ENCODE data around the gene LRRC25. TPM values are rescaled to one million over a fixed set of nuclear protein-coding genes. Genes with fewer than 3 reads are reported as not detected.

The LRRC25 gene
- total RNA-seq, 1 experiment from 2014 or later, result not detected

GRCh38 chr19:18434411-18435175 lies 37.2 kb upstream of the LRRC25 start:
- Histone ChIP-seq H3K4me2 (ENCODE audit: insufficient read depth, insufficient read length, low read length) (no peak overlapping the region), H3T11ph (ENCODE audit: low read length) (no peak overlapping the region), H3K4me1 (ENCODE audit: insufficient read depth, low read length) (peaks cover 6% of the 10 kb centered on the region; the same call in 1 of the 2 replicates), H3K4ac (ENCODE audit: low read depth, low read length) (no peak overlapping the region), H2AK5ac (ENCODE audit: insufficient read length, low read length) (no peak overlapping the region), H3K79me2 (ENCODE audit: insufficient read depth, low read length) (no peaks in the 10 kb centered on the region), H2BK5ac (ENCODE audit: insufficient read length, low read length) (no peak overlapping the region), H3K23me2 (ENCODE audit: insufficient read length, low read depth, low read length, poor library complexity, severe bottlenecking) (peaks cover 16% of the 10 kb centered on the region), H2AFZ (ENCODE audit: low read length) (no peak overlapping the region), H4K20me1 (ENCODE audit: control insufficient read depth, insufficient read depth, insufficient read length) (peaks cover 3% of the 10 kb centered on the region), H3K18ac (ENCODE audit: insufficient read length, low read depth, low read length) (no peak overlapping the region), H3K23ac (ENCODE audit: insufficient read length, low read depth, low read length) (no peak overlapping the region), H2BK20ac (ENCODE audit: low read depth, low read length, poor library complexity, severe bottlenecking) (no peak overlapping the region), H3K27ac (ENCODE audit: insufficient read length, low read depth, low read length) (no peak overlapping the region), H3K79me1 (ENCODE audit: insufficient read depth, low read depth, low read length, poor library complexity, severe bottlenecking) (no peaks in the 10 kb centered on the region), H3K9ac (ENCODE audit: extremely low read depth, insufficient read length, low read length) (no peak overlapping the region), H2BK12ac (ENCODE audit: insufficient read length, low read depth, low read length) (no peak overlapping the region), H4K5ac (ENCODE audit: insufficient read length, low read depth, low read length) (no peak overlapping the region), H3K9me3 (ENCODE audit: control insufficient read depth, low read depth, low read length) (no peaks in the 10 kb centered on the region), H3K14ac (ENCODE audit: insufficient read depth, low read length) (no peak overlapping the region), H4K91ac (ENCODE audit: insufficient read length, low read depth, low read length) (no peak overlapping the region), H4K8ac (replicated peaks; ENCODE audit: insufficient read length, low read depth, low read length) (no peak overlapping the region), H3K27me3 (ENCODE audit: insufficient read depth, low read length) (no peaks in the 10 kb centered on the region), H2BK120ac (ENCODE audit: low read depth, low read length, poor library complexity, severe bottlenecking) (no peak overlapping the region), H2BK15ac (ENCODE audit: low read depth, low read length) (no peak overlapping the region), H3K56ac (ENCODE audit: insufficient read length, low read depth, low read length) (no peak overlapping the region)
- TF ChIP-seq CTCF (conservative IDR thresholded peaks at IDR 0.05), result no peak
- peaks cover 29 to 37% of the 10 kb centered on the region in 2 experiments for H3K4me1 Mint-ChIP-seq
- peaks cover 2% of the 10 kb centered on the region for H3K27me3 Mint-ChIP-seq (ENCODE audit: low read depth)
- peak overlapping the region; percentile 63 to 73 for H3K4me3 Mint-ChIP-seq
- no peak overlapping the region for H3K27ac Mint-ChIP-seq
- no peak for DNase-seq
- H3K9me3 Mint-ChIP-seq, result no peaks in the 10 kb centered on the region; a peak in 1 of 5 replicates
- no CpG with 5 or more reads among the region's 21 CpGs for WGBS (ENCODE audit: extremely low coverage, insufficient read length, low lambda C conversion rate)
- H3K36me3 Mint-ChIP-seq (ENCODE audit: insufficient read depth in 1 of 3, low read depth in 3 of 3), result peaks cover 2 to 21% (median 19%) of the 10 kb centered on the region in 3 experiments; a peak in 6 of 7 replicates
